GM12865 (cell line): ENCODE data around the gene CHRND.

Experiments used
- DNase-seq: peaks from one replicate; pipeline ENCODE4 v3.0.0; 2010; ENCODE audit warnings: low read depth
- H3K4me3 ChIP-seq: 2 replicates; pipeline ENCODE4 v1.5.1; 2011; ENCODE audit warnings: mild to moderate bottlenecking, low read depth, low read length, control low read depth
- TF ChIP-seq, protein P1 (sequence below): IDR thresholded peaks from 2 replicates; pipeline ENCODE4 v1.5.1; 2011; ENCODE audit warnings: low read length, control low read depth, low read depth, inconsistent platforms; ENCODE audit not compliant: insufficient read depth; ENCODE audit errors: missing control alignments

CHRND gene

GRCh38 chr2:232534940-232535651 is 9.1 kb downstream of the CHRND start:
- TF ChIP-seq, protein P1, sequence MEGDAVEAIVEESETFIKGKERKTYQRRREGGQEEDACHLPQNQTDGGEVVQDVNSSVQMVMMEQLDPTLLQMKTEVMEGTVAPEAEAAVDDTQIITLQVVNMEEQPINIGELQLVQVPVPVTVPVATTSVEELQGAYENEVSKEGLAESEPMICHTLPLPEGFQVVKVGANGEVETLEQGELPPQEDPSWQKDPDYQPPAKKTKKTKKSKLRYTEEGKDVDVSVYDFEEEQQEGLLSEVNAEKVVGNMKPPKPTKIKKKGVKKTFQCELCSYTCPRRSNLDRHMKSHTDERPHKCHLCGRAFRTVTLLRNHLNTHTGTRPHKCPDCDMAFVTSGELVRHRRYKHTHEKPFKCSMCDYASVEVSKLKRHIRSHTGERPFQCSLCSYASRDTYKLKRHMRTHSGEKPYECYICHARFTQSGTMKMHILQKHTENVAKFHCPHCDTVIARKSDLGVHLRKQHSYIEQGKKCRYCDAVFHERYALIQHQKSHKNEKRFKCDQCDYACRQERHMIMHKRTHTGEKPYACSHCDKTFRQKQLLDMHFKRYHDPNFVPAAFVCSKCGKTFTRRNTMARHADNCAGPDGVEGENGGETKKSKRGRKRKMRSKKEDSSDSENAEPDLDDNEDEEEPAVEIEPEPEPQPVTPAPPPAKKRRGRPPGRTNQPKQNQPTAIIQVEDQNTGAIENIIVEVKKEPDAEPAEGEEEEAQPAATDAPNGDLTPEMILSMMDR: no peak

DNA sequence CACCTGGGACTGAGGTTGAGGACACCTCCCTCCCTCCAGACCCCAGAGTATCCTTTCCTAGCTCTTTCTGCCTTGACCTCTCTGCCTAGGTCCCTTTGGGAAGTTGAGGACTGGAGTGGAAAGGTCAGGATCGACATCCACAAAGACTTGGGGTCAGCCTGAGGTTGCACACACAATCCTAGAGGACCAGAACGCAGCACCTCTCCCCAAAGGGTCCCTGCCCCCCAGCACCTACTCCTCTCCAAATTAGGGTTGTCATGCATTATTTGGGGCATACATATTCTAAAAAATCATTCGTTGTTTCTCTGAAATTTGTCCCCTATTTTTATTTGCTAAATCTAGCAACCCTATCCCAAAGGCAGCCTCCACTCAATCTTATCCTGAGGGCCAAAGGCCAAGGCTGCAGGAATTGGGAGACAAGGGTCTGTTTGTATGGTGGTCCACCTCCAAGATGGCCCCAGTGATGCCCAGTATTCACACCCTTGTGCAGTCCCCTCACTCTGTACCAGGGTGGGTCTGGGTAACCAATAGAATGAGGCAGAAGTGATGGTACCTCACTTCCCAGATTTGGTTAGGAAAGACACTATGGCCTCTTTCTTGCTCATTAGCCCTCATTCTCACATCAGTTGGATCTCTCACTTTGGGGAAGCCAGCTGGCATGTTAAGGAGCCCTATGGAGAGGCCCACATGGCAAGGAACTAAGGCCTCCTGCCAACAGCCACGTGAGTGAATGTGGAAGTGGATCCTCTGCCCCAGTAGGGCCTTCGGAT is 10.0 kb downstream of the CHRND start:
- no peak for DNase-seq
- TF ChIP-seq, protein P1: no peak
- no peak overlapping the region for H3K4me3 ChIP-seq

More at GRCh38 chr2:232534940-232535651, 9.1 kb downstream of the CHRND start:
- DNase-seq: no peak
- no peak overlapping the region for H3K4me3 ChIP-seq

DNA sequence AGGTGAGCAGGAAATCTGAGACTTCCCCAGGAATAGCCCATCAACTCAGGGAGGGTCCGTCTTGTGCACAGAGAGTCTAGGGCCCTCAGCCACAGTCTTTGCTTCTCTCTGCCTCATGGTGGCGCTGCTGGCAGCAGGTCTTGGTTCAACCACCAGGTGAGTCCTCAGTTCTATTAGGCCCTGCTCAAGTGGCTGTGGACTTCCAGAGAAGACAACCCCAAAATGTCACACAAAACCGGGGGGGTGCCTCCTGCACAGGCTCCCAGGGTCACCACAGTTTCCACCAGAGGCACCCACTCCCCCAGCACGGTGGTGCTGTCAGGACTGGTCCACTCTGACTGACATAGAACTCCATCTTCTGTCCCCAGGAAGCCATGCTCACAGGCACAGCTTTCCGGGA is 11.1 kb downstream of the CHRND start:
- H3K4me3 ChIP-seq: no peak overlapping the region
- TF ChIP-seq, protein P1: peak; percentile 48
- no peak for DNase-seq

DNA sequence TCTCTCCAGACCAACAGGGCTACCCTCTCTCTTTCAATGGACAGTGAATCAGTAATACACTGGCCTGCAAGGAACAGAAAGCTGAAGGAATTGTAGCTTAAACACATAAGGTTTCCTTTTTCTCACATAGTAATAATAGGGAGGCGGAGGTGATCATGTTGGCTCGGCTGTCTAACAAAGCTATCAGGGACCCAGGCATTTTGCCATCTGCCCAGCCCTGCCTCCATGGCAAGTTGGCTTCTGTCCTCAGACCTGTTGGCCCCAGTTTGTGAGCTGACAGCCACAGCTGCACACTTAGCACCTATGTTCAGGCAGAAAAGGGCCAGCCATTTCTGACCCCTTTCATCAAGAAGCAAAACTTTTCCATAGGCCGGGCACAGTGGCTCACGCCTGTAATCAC is 11.5 kb downstream of the CHRND start:
- H3K4me3 ChIP-seq: no peak overlapping the region
- TF ChIP-seq, protein P1: no peak
- no peak for DNase-seq

GRCh38 chr2:232538671-232539070 is 12.7 kb downstream of the CHRND start:
- no peak for DNase-seq
- TF ChIP-seq, protein P1: no peak
- no peak overlapping the region for H3K4me3 ChIP-seq

DNA sequence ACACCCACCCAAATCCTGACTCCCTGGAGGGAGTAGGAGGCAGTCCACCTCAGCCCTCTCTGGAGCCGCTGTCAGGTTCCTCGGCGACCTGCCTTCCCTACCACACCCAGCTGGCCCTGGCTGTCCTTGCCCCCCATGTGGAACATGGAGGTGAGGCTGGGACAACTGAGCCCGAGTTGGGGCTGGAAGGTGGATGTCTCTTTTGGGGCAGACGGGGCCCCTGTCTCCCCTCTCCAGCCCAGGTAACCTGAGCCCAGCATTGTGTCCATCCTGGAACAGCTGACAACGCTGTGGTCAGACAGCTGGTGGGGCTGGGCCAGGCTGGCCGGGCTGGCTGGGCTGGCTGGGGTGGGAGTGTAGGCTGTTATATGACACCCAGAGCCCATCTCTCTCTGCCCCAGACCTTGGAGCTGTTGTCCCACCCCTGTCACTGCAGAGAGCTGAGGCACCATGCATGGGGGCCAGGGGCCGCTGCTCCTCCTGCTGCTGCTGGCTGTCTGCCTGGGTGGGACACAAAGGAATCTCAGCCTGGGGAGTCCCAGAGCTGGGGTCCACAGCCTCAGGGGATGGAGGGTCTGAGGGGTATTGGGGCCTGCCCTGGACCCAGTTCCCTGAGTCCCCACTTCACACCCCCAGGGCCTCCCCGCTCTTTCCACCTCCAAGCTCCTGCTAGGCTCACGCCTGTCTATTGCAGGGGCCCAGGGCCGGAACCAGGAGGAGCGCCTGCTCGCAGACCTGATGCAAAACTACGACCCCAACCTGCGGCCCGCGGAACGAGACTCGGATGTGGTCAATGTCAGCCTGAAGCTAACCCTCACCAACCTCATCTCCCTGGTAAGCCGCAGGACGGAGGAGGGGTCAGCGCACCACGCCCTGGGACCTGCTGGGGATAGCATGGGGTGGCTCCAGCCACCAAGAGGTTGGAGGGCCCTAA is 13.6 kb downstream of the CHRND start, which contains the start of gene CHRNG:
TSS of gene CHRNG (plus strand) at position 395 of the 934 bp plus-strand sequence. CDS start at position 451, 56 bp downstream.
- TF ChIP-seq, protein P1: no peak
- no peak within 1 kb of the TSS for H3K4me3 ChIP-seq
- no peak for DNase-seq
